GM12874 (cell line): ENCODE results near the gene CITED4.

ENCODE experiments used
- TF ChIP-seq, protein P1 (sequence below): IDR thresholded peaks from 2 replicates; pipeline ENCODE4 v1.5.1; 2011; ENCODE audit warnings: low read depth, mild to moderate bottlenecking, control low read depth, low read length, moderate library complexity; ENCODE audit not compliant: insufficient read depth

Gene CITED4

DNA sequence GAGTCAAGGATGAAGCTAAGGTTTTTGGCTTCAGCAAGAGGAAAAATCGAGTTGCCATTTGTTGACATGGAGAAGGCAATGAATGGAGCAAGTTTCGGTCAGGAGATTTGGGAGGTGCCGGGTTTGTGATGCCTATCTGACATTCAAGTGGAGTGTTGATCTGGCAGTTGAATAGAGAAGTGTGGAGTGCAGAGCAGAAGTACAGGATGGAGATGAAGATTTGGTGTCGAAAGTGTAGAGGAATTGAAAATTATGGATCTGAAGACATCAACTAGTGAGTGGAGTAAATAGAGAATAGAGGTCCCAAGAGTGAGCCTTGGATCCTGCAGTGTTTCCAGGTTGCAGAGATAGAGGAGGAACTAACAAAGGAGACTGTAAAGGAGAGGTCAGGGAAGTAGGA is 25.9 kb downstream of the CITED4 start:
- TF ChIP-seq, protein P1, sequence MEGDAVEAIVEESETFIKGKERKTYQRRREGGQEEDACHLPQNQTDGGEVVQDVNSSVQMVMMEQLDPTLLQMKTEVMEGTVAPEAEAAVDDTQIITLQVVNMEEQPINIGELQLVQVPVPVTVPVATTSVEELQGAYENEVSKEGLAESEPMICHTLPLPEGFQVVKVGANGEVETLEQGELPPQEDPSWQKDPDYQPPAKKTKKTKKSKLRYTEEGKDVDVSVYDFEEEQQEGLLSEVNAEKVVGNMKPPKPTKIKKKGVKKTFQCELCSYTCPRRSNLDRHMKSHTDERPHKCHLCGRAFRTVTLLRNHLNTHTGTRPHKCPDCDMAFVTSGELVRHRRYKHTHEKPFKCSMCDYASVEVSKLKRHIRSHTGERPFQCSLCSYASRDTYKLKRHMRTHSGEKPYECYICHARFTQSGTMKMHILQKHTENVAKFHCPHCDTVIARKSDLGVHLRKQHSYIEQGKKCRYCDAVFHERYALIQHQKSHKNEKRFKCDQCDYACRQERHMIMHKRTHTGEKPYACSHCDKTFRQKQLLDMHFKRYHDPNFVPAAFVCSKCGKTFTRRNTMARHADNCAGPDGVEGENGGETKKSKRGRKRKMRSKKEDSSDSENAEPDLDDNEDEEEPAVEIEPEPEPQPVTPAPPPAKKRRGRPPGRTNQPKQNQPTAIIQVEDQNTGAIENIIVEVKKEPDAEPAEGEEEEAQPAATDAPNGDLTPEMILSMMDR: no peak

DNA sequence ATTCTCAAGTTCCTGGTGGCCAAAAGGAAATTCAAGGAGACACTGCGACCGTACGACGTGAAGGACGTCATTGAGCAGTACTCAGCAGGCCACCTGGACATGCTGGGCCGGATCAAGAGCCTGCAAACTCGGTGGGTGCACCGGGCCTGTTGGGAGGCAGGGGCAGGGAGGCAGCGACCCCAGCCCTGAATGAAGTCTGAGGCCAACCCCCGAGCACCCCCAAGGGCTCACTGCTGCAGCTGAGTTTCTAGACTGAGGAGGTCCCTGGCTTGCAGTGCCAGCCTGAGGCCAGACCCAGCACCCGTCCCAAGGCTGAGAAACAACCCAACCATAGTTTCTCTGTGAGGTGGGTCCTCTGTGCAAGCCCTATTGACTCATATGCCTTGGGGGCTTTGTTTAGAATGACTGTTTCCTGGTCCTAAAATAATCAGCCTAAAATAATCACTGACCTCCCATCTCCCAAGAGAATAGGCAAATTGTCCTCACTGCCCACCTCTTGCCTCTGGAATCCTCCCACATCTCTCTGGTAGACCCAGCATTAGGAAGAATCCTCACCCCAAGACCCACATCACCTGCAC is 27.1 kb downstream of the CITED4 start:
- TF ChIP-seq, protein P1: no peak

DNA sequence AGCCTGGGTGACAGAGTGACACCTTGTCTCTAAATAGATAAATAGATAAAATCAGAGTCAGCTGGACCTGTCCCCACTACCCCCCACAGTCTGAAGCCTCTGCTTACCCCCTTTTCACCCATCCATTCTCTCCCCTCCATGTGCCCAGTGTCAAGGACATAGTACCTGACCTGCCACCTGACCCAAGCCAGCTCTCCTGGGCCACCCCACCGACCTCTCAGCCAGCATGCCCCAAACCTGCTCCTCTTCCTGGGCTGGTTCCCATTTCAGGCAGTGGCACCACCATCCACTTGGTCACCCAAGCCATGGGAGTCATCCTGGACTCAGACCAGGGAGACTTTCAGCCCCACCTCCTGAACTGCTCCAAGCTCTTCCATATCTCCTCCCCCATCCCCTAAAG is 28.2 kb downstream of the CITED4 start:
- TF ChIP-seq, protein P1: no peak

DNA sequence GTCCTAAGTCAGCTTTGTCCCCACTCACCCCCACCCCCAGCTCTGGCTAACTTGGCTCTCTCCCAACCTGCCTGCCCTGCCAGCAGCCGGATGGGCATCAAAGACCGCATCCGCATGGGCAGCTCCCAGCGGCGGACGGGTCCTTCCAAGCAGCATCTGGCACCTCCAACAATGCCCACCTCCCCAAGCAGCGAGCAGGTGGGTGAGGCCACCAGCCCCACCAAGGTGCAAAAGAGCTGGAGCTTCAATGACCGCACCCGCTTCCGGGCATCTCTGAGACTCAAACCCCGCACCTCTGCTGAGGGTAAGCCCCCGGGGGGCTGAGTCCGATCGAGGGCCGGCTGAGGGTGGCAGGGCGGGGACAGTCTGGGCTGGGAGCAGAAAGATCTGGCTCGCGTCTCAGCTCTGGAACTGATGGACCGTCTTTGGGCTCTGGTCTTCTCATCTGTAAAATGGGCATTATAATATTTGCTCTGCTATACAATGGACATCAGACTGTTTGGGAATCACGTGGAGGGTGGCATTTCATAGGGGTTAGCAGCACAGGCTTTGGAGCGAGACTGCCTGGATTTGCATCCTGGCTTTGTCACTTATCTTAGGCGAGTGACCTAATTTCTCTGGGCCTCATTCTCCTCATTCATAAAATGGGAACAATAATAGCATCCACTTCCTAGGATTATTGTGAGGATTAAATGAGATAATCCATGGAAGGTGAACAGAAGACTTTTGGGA is 31.0 kb downstream of the CITED4 start:
- TF ChIP-seq, protein P1: no peak

DNA sequence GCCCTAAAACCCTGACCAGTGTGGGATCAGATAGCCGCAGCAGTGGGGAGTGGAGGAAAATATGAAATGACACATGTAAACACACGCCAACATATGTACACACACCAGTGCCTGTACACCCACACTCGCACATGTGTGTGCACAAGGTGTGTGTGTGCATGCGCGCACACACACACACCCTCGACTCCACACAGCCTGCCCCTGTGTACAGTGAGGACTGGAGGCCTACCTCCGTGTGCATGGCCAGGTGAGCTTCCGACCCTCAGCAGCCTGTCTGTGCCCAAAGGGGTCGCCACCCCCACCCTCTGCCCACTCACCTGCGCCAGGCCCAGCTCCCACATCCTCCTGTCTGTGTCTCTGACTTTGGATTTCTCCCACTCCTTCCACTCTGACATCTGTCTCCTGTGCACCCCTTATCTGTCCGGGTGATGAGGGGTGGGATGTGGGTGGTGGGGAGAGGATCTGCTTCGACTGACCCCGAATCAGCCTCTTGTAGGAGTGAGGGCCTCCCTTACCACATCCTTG is 31.7 kb downstream of the CITED4 start:
- TF ChIP-seq, protein P1: no peak

DNA sequence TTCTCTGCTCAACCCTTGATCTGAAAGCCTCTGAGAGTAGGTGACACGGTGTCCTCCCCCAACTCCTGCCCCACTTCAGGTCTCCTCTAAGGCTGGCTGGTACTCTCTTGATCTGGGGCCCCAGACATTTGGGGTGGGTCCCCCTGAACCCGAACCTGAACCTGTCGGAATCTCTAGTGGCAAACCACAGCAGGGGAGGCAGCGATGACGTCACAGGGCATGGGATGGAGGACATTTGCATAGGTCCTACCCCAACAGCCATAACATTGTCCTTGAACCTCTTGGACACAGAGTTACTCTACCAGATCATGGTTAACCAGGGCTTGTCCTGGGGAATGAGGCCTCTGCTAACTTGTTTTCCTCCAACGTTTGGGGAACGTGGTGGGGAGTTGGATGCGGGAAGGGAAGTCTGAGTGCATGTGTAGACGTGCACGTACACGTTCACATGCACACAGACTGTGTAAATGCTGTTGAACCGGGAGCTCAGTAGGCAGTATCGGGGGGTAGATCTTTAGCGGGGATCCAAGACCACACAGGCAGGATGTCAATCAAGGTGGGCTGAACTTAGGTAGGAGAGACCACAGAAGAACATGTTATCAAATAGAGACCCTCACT is 32.4 kb downstream of the CITED4 start:
- TF ChIP-seq, protein P1: no peak

DNA sequence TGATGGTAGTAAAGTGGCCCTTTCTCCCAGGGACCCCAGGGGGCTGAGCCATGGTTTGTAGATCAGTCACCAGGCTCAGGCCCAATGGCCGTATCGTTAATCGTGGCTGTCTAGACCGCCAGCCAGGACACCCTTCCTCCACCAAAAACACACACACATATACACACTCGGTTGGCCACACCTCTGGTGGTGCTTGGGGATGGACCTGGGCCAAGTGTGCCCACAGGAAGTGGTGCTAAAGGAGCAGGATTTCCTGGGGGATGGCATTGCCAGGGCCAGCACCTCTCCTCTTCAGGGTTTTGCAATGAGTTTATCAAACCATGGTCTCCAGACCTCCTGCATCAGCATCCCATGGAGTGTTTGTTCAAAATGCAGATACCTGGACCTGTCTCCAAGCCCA is 36.2 kb downstream of the CITED4 start:
- TF ChIP-seq, protein P1: no peak
